SK-N-SH (cell line): ENCODE results near the gene BPNT1.

ENCODE experiments used
- POLR2AphosphoS5 ChIP-seq: IDR thresholded peaks from 2 replicates; pipeline ENCODE4 v1.6.1; 2012; ENCODE audit warnings: low read depth, low read length
- TAF1 ChIP-seq: IDR thresholded peaks from 2 replicates; pipeline ENCODE4 v1.6.1; 2012; ENCODE audit warnings: low read depth, mild to moderate bottlenecking, low read length, moderate library complexity, borderline replicate concordance
- TF ChIP-seq, protein P1 (sequence below): IDR thresholded peaks from 2 replicates; pipeline ENCODE4 v1.4.0; 2012; ENCODE audit warnings: low read depth
- TF ChIP-seq, protein P2 (sequence below): fragments of 200-600 bp; sonication (generic); IDR thresholded peaks from 2 replicates; pipeline ENCODE4 v1.6.1; 2017; ENCODE audit warnings: antibody characterized with exemption, mild to moderate bottlenecking, moderate library complexity

DNA sequence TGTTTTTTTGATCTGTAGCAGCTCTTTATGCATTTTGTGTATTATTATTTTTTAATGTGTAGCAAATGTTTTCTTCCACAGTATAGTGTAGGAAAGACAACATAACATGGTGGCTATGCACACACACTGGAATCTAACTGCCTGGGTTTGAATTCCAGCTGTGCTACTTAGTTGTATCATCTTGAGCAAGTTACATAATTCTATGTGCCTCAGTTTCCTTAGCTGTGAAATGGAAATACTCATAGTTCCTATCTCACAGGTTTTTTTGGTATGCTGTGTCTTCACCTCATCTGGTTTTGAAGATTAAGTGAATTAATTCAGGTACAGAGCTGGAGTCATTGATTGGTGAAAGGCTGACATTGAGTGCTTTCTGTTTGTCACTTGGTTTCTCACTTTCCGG is 3.1 kb upstream of the BPNT1 start:
- TF ChIP-seq TAF1 (no peak), POLR2AphosphoS5 (no peak)
- TF ChIP-seq, protein P1, sequence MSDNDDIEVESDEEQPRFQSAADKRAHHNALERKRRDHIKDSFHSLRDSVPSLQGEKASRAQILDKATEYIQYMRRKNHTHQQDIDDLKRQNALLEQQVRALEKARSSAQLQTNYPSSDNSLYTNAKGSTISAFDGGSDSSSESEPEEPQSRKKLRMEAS, result no peak
- TF ChIP-seq, protein P2, sequence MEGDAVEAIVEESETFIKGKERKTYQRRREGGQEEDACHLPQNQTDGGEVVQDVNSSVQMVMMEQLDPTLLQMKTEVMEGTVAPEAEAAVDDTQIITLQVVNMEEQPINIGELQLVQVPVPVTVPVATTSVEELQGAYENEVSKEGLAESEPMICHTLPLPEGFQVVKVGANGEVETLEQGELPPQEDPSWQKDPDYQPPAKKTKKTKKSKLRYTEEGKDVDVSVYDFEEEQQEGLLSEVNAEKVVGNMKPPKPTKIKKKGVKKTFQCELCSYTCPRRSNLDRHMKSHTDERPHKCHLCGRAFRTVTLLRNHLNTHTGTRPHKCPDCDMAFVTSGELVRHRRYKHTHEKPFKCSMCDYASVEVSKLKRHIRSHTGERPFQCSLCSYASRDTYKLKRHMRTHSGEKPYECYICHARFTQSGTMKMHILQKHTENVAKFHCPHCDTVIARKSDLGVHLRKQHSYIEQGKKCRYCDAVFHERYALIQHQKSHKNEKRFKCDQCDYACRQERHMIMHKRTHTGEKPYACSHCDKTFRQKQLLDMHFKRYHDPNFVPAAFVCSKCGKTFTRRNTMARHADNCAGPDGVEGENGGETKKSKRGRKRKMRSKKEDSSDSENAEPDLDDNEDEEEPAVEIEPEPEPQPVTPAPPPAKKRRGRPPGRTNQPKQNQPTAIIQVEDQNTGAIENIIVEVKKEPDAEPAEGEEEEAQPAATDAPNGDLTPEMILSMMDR, result no peak
